ENCODE results near the gene FAM209B.
"Not testable (repeated sequence)": the region's sequence is repeated elsewhere in the genome, so short reads cannot be mapped to it uniquely, and the experiment has no call there.

Gene FAM209B

DNA sequence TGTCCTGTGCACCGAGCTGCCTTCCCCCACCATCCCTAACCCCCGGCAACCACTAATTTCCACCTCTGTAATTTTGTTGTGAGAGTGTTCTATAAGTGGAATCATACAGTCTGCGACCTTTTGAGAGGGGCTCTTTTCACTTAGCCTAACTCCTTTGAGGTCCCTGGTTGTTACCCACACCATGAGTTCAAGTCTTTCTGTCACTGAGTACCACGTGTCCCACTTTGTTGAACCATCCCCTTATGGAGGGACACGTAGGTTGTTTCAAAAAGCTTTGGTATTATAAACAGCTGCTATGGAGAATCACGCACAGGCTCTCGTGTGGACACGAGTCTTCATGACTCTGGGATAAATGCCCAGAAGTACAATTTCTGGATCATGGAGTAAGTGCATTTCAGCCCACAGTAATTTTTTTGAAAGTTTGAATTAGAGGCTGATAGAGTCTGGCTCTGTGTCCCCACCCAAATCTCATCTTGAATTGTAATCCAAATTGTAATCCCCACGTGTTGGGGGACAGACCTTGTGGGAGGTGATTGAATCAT, 9.5 kb downstream of the FAM209B start:
- no peak overlapping the region for H3K27ac ChIP-seq
- TF ChIP-seq, protein P1, sequence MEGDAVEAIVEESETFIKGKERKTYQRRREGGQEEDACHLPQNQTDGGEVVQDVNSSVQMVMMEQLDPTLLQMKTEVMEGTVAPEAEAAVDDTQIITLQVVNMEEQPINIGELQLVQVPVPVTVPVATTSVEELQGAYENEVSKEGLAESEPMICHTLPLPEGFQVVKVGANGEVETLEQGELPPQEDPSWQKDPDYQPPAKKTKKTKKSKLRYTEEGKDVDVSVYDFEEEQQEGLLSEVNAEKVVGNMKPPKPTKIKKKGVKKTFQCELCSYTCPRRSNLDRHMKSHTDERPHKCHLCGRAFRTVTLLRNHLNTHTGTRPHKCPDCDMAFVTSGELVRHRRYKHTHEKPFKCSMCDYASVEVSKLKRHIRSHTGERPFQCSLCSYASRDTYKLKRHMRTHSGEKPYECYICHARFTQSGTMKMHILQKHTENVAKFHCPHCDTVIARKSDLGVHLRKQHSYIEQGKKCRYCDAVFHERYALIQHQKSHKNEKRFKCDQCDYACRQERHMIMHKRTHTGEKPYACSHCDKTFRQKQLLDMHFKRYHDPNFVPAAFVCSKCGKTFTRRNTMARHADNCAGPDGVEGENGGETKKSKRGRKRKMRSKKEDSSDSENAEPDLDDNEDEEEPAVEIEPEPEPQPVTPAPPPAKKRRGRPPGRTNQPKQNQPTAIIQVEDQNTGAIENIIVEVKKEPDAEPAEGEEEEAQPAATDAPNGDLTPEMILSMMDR (conservative IDR thresholded peaks at IDR 0.05) = no peak

DNA sequence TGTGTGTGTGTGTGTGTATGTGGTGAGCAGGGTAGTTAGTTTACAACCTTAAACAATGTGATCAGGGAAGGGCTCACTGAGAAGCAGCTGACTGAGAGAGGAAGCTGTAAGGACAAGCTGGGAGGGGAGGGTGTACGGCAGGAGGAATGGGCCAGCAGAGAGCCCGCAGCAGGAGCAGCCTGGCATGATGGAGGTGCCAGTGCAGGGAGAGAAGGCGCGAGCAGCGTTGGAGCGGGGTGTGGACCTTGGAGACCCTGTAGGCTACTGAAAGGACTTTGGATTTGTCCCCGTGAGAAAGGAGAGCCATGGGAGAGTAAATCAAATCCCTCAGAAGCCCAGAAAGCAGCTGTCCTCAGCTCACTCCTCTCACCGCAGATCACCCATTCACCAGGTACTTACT, 18.5 kb downstream of the FAM209B start:
- TF ChIP-seq, protein P1 (conservative IDR thresholded peaks at IDR 0.05) = no peak

DNA sequence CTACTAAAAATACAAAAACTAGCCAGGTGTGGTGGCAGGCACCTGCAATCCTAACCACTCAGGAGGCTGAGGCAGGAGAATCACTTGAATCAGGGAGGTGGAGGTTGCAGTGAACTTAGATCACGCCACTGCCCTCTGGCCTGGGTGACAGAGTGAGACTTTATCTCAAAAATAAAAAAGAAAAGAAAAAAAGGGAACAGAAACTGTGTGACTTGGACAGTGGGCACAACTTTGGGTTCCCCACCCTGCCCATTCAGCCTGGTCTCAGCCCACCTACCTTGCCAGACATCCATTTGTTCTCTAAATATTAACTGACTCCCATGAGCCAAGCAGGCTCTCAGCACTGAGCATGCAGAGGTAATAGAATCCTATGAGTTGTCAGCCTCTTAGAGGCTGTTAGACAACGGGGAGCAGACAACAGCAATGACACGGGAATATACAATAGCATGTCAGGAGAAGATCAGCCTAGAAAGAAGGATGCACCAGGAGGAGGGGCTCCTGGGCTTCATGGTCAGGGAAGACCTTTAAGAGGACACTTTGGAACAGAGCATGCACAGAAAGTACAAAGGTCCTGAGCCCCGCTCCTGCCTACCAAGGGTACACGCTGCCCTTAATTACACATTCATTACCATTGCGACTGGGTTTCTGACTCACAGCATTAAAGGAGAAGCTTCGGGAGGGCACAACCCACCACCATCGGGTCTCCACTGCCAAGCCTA, 20.0 kb downstream of the FAM209B start:
- H3K27ac ChIP-seq = no peak overlapping the region
- TF ChIP-seq, protein P1 (conservative IDR thresholded peaks at IDR 0.05) = no peak

More for the DNA sequence above, 18.5 kb downstream of the FAM209B start:
- no peak overlapping the region for H3K27ac ChIP-seq

DNA sequence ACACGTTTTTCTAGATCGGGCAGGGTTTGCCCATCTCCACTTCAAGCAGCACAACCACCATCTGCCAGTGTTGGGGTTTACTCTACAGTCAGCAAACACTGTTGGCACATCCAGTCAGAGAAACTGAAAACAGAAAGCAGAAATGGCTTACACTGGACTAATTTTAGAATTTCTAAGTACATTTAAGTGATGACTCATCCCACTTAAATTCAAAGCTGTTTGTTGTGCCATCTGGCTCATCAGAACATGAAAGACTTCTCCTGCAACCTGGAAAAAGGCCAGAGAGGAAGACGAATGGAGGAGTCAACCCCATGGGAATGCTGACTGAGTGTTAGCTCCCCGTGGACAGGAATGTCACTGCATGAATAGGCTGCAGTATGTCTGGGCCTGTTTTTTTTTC, 21.8 kb downstream of the FAM209B start:
- no peak overlapping the region for H3K27ac ChIP-seq
- TF ChIP-seq, protein P1 (conservative IDR thresholded peaks at IDR 0.05) = no peak

DNA sequence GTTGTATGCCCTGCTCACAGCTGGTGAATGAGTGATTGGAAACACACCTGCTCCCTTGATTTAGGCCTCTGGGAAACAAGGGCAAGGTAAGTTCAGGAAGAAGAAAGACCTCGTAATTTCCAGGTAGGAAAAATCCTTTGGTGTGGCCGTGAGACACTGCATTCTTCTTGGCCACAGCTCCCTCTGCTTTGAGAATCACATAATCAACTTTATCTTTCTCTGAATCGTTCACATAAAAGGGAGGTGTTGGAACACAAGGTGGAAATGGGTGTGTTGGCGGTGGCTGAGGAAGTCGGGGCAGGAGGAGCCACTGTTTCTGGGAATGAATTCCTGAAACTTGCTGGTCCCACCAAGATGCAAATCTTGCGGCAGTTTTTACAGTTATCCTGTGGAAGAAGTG, 25.9 kb downstream of the FAM209B start:
- no peak overlapping the region for H3K27ac ChIP-seq
- TF ChIP-seq, protein P1 (conservative IDR thresholded peaks at IDR 0.05) = no peak

DNA sequence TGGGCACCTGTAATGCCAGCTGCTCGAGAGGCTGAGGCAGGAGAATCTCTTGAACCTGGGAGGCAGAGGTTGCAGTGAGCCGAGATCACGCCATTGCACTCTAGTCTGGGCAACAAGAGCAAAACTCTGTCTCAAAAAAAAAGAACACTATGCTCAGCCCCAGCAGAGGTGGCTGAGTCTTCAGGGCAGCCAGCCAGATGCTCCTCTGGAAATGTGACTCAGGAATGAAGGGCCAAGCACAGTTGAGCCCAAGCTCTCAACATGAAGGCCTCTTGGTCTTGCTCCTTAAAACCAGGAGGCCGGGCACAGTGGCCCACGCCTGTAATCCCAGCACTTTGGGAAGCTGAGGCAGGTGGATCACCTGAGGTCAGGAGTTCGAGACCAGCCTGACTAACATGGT, 31.5 kb downstream of the FAM209B start:
- not testable (repeated sequence) for H3K27ac ChIP-seq

DNA sequence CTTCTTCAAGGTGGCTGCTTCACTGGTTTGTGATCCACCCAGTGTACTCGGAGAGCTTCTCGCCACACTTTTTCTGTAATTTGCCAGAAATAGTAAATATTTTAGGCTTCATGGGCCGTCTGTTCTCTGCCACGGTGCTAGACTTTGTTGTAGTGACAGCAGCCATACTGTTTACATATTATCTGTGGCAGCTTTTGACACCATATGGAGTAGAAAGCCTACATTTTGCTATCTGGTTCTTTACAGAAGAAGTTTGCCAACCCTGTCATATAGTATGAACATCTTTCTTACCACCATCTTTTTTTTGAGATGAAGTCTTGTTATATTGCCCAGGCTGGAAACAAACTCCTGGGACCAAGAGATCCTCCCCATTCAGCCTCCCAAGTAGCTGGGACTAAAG, 32.5 kb downstream of the FAM209B start:
- H3K27ac ChIP-seq = no peak overlapping the region
- TF ChIP-seq, protein P1 (conservative IDR thresholded peaks at IDR 0.05) = no peak

DNA sequence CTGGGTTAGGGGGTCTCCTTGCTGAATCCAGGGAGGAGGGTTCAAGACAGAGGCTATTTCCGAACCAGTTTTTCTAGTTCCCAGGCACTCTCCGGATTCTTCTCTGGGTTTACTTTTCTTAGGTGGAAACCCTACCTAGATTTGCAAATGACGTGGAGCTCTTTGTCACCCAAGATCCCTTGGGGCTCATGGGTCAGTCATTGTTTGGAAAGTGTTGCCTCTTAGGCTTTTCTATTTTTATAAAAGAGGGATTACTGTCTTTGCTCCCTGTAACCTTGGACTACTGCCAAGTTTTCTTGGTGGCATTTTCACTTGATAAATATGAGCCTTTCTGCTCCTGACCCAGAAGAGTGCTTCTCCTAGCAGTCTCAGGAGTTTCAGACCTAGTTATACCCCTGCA, 33.6 kb downstream of the FAM209B start:
- no peak overlapping the region for H3K27ac ChIP-seq
- TF ChIP-seq, protein P1 (conservative IDR thresholded peaks at IDR 0.05) = no peak
